NCI-H345 treated with DMSO at 0.1 percent for 48 hours (cell line): ENCODE measurements around the gene CEP290.
"Not testable (repeated sequence)": the region's sequence is repeated elsewhere in the genome, so short reads cannot be mapped to it uniquely, and the experiment has no call there.

Source experiments
- DNase-seq: peaks from one replicate; lab custom pipeline; 2025; ENCODE audit not compliant: unreplicated experiment; lab: John Stamatoyannopoulos, UW

CEP290 gene

GRCh38 chr12:88144546-88145468 is 2.9 kb upstream of the CEP290 start:
- DNase-seq: no peak

- no peak for DNase-seq
Measured at GRCh38 chr12:88144037-88144436, 2.1 kb upstream of the CEP290 start.

GRCh38 chr12:88142610-88142991 is 713 bp upstream of the CEP290 start:
- DNase-seq: peak; percentile 62

GRCh38 chr12:88141425-88141773 is 489 bp downstream of the CEP290 start:
- no peak for DNase-seq

- not testable (repeated sequence) for DNase-seq
Measured at GRCh38 chr12:88139711-88140110, 2.2 kb downstream of the CEP290 start.

- DNase-seq: not testable (repeated sequence)
Measured at GRCh38 chr12:88133181-88133580, 8.7 kb downstream of the CEP290 start.

- DNase-seq: no peak
Measured at GRCh38 chr12:88132392-88132791, 9.5 kb downstream of the CEP290 start.

- DNase-seq: no peak
Measured at GRCh38 chr12:88127855-88128254, 14.0 kb downstream of the CEP290 start.

GRCh38 chr12:88127099-88127498 is 14.8 kb downstream of the CEP290 start:
- no peak for DNase-seq

GRCh38 chr12:88122666-88123065 is 19.2 kb downstream of the CEP290 start:
- DNase-seq: no peak

- DNase-seq: no peak
Measured at GRCh38 chr12:88113871-88114270, 28.0 kb downstream of the CEP290 start.

GRCh38 chr12:88111074-88111652 is 30.7 kb downstream of the CEP290 start:
- DNase-seq: peak; percentile 50

GRCh38 chr12:88108021-88108420 is 33.9 kb downstream of the CEP290 start:
- DNase-seq: no peak

- no peak for DNase-seq
Measured at GRCh38 chr12:88093573-88093972, 48.3 kb downstream of the CEP290 start.

- no peak for DNase-seq
Measured at GRCh38 chr12:88092771-88093170, 49.1 kb downstream of the CEP290 start.

- DNase-seq: no peak
Measured at GRCh38 chr12:88084210-88084609, 57.7 kb downstream of the CEP290 start.

GRCh38 chr12:88083634-88084033 is 58.3 kb downstream of the CEP290 start:
- DNase-seq: no peak

- no peak for DNase-seq
Measured at GRCh38 chr12:88081247-88081646, 60.6 kb downstream of the CEP290 start.

GRCh38 chr12:88067301-88067700 is 74.6 kb downstream of the CEP290 start:
- no peak for DNase-seq

GRCh38 chr12:88063375-88063774 is 78.5 kb downstream of the CEP290 start:
- DNase-seq: no peak

- no peak for DNase-seq
Measured at GRCh38 chr12:88062474-88062873, 79.4 kb downstream of the CEP290 start.

GRCh38 chr12:88058719-88059077 is 83.2 kb downstream of the CEP290 start:
- no peak for DNase-seq
